Neural progenitor cell (in vitro differentiated cells): ENCODE results near the gene FMNL2.

Experiments
- EZH2 ChIP-seq: fragments of 200-600 bp; sonication (generic); IDR thresholded peaks from 2 replicates; pipeline ENCODE4 v1.6.1; 2017; ENCODE audit warnings: antibody characterized with exemption, mild to moderate bottlenecking, moderate library complexity
- EZH2phosphoT487 ChIP-seq: fragments of 200-600 bp; sonication (generic); IDR thresholded peaks from 2 replicates; pipeline ENCODE4 v1.6.1; 2017; ENCODE audit warnings: antibody characterized with exemption
- TF ChIP-seq, protein P1 (sequence below): fragments of 200-600 bp; sonication (generic); IDR thresholded peaks from 2 replicates; pipeline ENCODE4 v1.5.1; 2017; ENCODE audit warnings: antibody characterized with exemption, mild to moderate bottlenecking

DNA sequence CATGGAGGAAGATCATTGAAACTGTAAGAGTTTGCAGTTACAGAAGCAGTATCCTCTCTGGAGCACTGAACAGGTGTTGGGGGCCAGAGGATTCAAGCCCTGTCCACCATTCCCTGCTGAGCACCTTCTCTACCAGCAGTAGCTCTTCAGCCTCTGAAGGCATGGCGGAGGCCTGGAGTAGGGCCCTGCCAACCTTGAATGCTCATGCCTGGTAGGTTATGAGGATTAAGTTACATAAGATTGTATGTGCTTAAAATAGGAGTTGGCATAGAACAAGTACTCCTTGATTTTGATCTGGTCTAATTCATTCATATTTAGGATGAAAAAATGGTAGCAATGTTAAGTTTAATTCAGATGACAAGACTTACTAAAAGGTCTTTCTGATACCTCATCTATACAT lies 40.2 kb downstream of the FMNL2 start:
- TF ChIP-seq, protein P1, sequence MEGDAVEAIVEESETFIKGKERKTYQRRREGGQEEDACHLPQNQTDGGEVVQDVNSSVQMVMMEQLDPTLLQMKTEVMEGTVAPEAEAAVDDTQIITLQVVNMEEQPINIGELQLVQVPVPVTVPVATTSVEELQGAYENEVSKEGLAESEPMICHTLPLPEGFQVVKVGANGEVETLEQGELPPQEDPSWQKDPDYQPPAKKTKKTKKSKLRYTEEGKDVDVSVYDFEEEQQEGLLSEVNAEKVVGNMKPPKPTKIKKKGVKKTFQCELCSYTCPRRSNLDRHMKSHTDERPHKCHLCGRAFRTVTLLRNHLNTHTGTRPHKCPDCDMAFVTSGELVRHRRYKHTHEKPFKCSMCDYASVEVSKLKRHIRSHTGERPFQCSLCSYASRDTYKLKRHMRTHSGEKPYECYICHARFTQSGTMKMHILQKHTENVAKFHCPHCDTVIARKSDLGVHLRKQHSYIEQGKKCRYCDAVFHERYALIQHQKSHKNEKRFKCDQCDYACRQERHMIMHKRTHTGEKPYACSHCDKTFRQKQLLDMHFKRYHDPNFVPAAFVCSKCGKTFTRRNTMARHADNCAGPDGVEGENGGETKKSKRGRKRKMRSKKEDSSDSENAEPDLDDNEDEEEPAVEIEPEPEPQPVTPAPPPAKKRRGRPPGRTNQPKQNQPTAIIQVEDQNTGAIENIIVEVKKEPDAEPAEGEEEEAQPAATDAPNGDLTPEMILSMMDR: no peak
- TF ChIP-seq EZH2: no peak
- no peak for TF ChIP-seq EZH2phosphoT487
